ENCODE data around the gene JMJD6.

DNA sequence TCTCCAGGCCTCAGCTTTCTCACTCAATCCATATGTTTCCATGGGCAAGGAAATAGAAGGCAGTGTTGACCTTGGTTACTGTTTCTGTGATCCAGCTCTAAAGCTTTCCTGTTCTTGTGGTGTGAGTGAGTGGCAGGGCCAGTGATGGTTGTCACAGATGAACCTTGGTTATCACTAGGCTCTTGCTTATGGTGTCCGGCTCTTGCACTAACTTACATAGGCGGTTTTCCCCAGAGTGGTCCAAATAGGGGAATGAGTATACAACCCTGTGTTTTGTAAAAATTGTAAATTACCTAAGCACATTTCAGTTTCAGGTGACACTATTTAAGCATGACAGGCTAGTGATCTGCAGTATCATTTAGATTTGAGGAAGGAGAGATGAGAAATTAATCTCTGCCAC lies 18.3 kb upstream of the JMJD6 start:
- TF ChIP-seq CTCF (conservative IDR thresholded peaks at IDR 0.05; ENCODE audit: low read length) (no peak), EZH2phosphoT487 (IDR thresholded peaks at IDR 0.05; ENCODE audit: borderline replicate concordance, low read depth, low read length) (no peak)
